ENCODE data around the gene SPEF1. TPM values are rescaled to one million over a fixed set of nuclear protein-coding genes. Genes with fewer than 3 reads are reported as not detected.

The SPEF1 gene
- total and polyA plus RNA-seq, 2 experiments from 2014 or later, result 1.2 to 1.6 TPM

- Histone ChIP-seq H3K9me3 (ENCODE audit: low read depth) (no peaks in the 10 kb centered on the region), H3K27me3 (no peaks in the 10 kb centered on the region), H3K4me3 (no peak overlapping the region), H3K4me1 (ENCODE audit: low read depth) (no peaks in the 10 kb centered on the region), H3K36me3 (no peaks in the 10 kb centered on the region), H3K27ac (no peak overlapping the region)
- TF ChIP-seq, protein P1, sequence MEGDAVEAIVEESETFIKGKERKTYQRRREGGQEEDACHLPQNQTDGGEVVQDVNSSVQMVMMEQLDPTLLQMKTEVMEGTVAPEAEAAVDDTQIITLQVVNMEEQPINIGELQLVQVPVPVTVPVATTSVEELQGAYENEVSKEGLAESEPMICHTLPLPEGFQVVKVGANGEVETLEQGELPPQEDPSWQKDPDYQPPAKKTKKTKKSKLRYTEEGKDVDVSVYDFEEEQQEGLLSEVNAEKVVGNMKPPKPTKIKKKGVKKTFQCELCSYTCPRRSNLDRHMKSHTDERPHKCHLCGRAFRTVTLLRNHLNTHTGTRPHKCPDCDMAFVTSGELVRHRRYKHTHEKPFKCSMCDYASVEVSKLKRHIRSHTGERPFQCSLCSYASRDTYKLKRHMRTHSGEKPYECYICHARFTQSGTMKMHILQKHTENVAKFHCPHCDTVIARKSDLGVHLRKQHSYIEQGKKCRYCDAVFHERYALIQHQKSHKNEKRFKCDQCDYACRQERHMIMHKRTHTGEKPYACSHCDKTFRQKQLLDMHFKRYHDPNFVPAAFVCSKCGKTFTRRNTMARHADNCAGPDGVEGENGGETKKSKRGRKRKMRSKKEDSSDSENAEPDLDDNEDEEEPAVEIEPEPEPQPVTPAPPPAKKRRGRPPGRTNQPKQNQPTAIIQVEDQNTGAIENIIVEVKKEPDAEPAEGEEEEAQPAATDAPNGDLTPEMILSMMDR (IDR thresholded peaks at IDR 0.05; ENCODE audit: low read depth, low read length), result no peak
- no peak for DNase-seq (ENCODE audit: low read depth in 1 of 2, low spot score in 1 of 2)
Measured at GRCh38 chr20:3759884-3760283, 21.4 kb downstream of the SPEF1 start.

GRCh38 chr20:3759316-3759823 lies 21.9 kb downstream of the SPEF1 start:
- TF ChIP-seq, protein P1 (IDR thresholded peaks at IDR 0.05; ENCODE audit: low read depth, low read length), result no peak
- no peak overlapping the region for H3K4me3 ChIP-seq
- H3K9me3 ChIP-seq (ENCODE audit: low read depth), result no peaks in the 10 kb centered on the region
- H3K4me1 ChIP-seq (ENCODE audit: low read depth), result no peaks in the 10 kb centered on the region
- H3K27me3 ChIP-seq, result no peaks in the 10 kb centered on the region
- no peak for DNase-seq (ENCODE audit: low read depth in 1 of 2, low spot score in 1 of 2)
- H3K27ac ChIP-seq, result no peak overlapping the region
- H3K36me3 ChIP-seq, result no peaks in the 10 kb centered on the region

GRCh38 chr20:3758566-3758965 lies 22.7 kb downstream of the SPEF1 start:
- Histone ChIP-seq H3K9me3 (ENCODE audit: low read depth) (no peaks in the 10 kb centered on the region), H3K27me3 (no peaks in the 10 kb centered on the region), H3K36me3 (no peaks in the 10 kb centered on the region), H3K27ac (no peak overlapping the region), H3K4me3 (no peak overlapping the region), H3K4me1 (ENCODE audit: low read depth) (no peaks in the 10 kb centered on the region)
- no peak for DNase-seq (ENCODE audit: low read depth in 1 of 2, low spot score in 1 of 2)
- TF ChIP-seq, protein P1 (IDR thresholded peaks at IDR 0.05; ENCODE audit: low read depth, low read length), result no peak

DNA sequence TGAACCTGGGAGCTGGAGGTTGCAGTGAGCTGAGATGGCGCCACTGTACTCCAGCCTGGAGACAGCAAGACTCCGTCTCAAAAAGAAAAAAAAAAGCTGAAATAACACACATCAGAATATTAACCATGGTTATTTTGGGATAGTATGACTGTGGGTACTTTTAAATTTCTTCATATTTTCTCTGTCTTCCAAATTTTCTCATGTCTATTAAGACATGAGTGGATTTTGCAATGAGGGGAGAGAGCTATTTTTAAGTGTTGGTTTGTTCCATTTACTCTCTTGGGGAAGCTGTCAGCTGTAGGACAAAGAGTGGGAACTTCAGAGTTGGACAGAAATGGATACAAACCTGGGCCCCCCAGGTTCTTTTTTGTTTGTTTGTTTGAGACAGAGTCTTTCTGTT lies 24.0 kb downstream of the SPEF1 start:
- Histone ChIP-seq H3K36me3 (no peaks in the 10 kb centered on the region), H3K27me3 (peaks cover 7% of the 10 kb centered on the region), H3K27ac (no peak overlapping the region), H3K4me3 (no peak overlapping the region), H3K9me3 (ENCODE audit: low read depth) (no peaks in the 10 kb centered on the region), H3K4me1 (ENCODE audit: low read depth) (no peaks in the 10 kb centered on the region)
- TF ChIP-seq, protein P1 (IDR thresholded peaks at IDR 0.05; ENCODE audit: low read depth, low read length), result no peak
- no peak for DNase-seq (ENCODE audit: low read depth in 1 of 2, low spot score in 1 of 2)

GRCh38 chr20:3755814-3756480 lies 25.3 kb downstream of the SPEF1 start:
- DNase-seq (ENCODE audit: low read depth in 1 of 2, low spot score in 1 of 2), result no peak
- Histone ChIP-seq H3K36me3 (no peaks in the 10 kb centered on the region), H3K27me3 (peaks cover 20% of the 10 kb centered on the region), H3K4me1 (ENCODE audit: low read depth) (no peaks in the 10 kb centered on the region), H3K27ac (no peak overlapping the region), H3K9me3 (ENCODE audit: low read depth) (no peaks in the 10 kb centered on the region), H3K4me3 (no peak overlapping the region)
- TF ChIP-seq, protein P1 (IDR thresholded peaks at IDR 0.05; ENCODE audit: low read depth, low read length), result no peak
